SIG-M5 treated with dmso at 0.1 percent for 504 hours (cell line): Measurements from ENCODE around the gene LUM.

Experiments used
- DNase-seq: peaks from one replicate; lab custom pipeline; 2025; ENCODE audit not compliant: unreplicated experiment; lab: John Stamatoyannopoulos, UW

Gene LUM, protein sequence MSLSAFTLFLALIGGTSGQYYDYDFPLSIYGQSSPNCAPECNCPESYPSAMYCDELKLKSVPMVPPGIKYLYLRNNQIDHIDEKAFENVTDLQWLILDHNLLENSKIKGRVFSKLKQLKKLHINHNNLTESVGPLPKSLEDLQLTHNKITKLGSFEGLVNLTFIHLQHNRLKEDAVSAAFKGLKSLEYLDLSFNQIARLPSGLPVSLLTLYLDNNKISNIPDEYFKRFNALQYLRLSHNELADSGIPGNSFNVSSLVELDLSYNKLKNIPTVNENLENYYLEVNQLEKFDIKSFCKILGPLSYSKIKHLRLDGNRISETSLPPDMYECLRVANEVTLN

DNA sequence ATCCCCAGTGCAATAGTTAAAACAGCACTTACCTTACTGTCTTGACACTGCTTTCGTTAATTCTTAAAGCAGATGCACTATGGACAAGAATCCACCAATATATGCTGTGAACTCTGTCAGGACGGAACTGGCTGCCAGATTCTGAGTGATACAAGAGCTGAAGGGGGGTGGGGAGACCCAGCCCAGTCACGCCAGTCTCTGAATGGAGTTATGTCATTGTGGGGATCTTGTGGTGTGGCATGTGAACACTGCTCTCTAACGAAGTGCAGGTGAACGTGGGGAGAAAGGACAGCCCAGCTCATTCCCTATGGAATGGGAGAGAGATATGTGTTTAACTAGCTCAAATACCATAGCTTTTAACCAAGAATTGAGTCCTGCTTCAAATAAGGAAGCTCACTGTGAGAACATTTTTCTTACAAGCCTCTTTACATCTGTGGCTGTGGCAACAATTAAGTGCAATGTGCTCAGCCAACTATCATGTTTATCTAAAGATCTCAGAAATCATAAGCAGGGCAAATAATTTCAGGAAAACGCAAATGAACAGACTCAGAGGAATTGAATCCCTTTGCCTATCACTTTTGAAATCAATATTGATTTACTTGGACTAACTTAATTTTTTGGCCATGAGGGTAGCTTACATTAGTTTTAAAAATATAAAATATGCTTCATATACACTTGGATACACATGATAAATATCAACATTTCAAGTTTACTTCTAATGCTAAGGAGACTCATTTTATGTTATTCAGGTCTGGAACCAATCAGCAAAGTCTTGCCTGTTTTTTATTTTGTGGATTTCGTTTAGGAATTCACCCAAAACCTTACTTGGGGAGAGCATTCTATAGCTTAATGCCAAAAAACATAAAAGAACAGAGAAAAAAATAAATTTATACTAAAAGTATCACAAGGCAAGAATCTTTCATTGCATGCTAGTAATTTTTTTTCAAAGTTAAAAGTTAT, at the start of gene LUM:
Gene LUM, minus strand, starts transcription at position 129 of the 960 bp plus-strand sequence. CDS start 2,515 bp downstream, outside the sequence.
- no peak for DNase-seq

DNA sequence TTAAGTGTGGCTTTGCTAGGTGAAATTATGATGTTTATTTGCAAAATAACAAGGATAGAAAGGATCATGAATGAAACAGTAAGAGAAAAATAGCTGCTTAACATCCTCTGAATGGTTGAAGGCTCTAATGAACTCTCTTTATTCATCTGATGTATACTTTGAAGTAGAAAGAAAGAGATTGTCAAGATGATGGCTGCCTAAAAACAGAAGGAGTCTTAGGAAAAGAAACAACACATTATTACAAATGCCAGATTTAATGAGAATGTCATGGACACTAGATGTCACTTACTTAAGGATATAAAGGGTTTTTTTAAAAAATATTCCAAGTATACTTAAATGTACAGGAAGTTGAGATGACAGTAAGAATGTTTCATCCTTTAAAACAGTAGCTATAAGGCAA, 49.7 kb upstream of the LUM start:
- no peak for DNase-seq

DNA sequence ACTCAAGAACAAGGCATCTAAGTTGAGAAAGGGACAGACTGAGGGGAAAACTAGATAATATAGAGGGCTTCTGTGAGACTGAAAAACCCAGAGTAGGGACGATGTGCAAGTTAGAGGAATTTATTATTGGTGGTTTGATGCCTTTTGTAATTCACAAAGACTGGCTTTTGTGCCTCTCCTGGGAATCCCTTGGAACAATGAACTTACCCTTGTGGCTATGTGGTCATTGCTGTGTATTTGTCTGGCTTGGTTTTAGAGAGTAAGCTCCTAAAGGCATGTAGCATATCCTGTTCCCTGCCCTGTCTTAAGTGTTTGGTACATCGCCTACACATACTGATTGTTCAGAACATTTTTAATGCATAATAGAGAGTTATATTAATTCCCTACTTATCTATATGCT, 44.7 kb upstream of the LUM start:
- no peak for DNase-seq

DNA sequence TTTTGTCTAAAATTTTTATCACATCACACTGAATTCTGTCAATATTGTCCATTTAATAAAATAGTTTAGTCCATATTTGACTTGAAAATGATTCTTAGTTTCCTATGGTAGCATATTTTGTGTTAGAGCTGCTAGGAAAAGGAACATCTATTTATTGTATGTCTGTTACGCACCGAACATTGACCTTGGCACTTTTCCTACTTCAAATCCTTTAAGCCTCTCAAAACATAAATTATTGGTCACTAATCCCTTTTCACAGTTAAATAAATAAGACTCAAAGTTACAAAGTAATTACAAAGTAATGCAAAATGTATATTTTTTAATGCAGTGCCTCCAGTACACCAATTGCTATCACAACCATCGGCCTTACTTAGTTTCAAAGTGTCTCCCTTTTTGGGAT, 42.8 kb upstream of the LUM start:
- DNase-seq, result no peak

DNA sequence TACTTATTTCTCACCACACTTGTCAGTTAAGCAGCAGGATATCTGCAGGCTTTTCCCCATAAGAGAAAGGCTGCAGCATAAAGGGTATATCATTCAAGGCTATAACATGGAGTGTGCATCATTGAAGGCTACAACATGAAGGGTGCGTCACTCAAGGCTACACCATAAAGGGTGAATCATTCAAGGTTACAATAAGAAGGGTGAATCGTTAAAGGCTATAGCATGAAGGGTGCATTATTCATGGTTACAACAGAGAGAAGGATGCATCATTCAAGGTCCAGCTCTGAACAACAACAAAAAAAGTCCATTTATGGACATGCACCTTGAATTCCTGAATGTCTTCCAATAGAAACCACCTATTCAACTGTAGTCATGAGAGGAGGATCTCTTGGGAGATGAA, 32.8 kb upstream of the LUM start:
- DNase-seq, result no peak

DNA sequence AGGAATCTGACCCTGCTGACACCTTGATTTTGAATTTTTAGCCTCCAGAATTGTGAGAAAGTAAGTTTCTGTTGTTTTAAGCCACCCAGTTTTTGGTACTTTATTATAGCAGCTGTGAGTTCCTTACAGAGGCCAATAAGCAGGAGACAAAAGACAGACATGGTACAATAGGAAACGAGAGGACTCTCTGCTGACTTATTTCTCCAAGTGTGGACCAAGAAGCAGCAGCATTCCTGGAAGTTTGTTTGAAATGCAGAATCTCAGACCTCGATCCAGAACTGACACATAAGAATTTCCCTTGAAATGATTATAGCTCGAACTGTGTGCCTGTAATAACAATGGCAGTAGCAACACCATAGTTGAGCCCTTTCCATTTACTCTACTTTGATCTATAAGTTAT, 31.9 kb upstream of the LUM start:
- DNase-seq, result no peak

DNA sequence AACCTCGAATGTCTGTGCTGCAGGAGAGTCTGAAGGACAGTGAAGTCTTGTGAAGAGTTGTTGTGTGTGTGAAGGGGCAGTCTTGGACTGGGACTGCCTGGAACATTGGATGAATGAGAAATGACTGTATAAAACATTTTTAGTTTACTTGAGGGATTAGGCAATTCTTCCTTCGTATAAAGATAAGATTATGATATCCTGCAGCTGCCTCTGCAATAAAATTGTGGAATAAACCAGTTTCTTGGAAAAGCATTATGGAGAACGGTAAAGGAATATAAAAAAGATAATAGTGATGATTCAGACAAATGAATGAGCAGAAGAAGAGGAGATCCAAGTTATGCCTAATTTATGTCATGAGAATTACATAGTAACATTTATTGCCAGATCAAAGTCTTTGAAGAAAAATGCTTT, 30.9 kb upstream of the LUM start:
- DNase-seq, result no peak

DNA sequence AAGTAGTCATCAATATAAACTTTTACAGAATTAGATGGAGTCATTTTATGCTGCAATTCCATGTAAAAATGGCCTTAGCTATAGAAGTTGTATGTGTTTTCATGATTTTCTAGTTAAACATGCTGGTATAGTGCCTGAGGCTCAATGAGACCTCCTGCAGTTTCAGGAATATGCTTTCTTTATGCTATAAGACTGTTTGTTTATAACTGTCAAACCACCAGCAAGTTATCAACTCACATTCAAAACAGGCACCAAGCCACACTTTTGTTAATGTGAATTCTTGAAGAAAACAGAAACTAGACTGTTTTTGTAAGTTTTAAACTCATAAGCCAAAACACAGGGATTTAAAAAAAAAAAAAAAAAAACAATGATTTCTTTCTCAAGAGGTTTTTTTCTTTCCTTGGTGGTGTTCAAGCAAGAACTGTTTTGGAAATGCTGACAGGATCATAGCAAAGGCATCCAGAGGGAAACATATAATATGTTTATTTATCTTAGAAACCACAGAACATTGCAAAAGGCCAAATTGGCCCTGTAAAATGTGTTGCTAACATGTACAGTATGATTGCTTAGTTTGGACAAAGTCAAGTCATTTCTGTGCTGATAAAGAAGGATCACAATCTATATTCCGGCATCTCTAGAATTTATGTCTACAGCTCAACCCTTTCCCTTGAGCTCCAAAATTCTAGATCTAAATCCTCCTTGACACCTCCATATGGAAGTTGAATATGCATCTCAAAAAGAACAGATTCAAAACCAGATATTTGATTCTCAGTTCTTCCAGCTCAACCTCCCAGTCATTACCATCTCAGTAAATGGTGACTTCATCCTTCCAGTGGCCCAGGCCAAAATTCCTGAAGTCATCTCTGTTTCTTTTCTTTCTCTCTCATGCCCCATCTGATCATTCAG, 29.0 kb upstream of the LUM start:
- DNase-seq, result no peak

DNA sequence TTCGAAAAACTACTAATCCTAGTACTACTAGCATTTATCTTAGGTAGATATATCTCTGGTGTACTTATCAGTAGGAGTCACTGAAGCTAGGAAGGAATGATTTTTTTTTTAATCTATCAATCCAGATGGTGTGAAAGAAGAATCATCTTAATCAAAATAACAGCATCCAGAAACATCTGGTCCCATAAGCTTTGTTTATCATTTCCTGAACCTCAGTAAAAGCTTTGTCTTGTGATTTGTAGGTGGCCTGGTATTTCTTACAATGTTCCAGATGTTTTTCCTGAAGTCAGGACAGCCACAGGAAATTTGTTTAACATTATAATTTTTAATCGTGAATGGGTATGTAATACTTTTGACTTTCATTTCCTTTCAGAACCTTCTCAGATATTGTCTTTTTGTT, 28.0 kb upstream of the LUM start:
- no peak for DNase-seq

DNA sequence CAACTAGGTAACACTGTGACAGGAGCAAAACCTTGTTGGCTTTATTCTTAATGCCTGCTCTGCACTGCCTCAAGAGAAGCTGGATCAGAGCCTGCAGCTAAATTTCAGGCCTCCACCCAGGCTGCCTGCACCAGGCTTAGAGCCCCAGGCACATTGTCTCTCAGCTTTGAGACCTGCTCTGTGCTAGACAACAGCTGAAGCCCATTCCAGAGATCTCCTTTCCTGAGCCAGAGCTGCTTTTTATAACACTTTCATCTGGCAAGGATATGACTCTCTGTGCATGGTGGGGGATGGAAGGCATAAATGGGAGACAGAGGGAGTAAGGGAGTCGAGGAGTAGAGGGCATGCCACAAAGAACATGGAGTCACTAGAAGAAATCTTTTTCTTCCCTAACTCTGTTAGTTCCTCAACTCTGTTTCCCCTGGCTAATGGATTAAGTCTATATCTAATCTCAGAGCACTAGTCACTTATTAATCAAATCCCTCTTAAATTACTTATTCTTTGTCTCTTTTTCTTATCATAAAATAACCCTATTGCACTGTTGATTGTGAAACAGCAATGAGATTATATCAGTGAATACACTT, 27.1 kb upstream of the LUM start:
- no peak for DNase-seq

DNA sequence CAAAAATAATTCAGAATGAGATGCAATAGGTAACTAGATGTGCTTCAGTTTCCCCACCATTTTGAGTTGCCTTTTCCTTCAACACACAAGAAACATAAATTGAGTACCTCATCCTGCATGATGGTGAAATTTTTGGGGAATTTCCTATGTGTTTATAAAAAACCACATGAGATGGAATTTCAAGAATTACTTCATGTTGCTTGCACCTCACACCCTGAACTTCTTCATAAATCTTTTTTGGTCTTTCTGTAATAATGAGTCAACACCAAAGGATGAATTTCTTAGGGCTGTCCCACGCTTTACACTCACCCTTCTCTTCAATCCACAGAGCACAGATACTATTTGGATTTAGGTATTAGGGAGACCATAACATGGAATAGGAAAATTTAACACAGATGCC, 22.6 kb upstream of the LUM start:
- no peak for DNase-seq

DNA sequence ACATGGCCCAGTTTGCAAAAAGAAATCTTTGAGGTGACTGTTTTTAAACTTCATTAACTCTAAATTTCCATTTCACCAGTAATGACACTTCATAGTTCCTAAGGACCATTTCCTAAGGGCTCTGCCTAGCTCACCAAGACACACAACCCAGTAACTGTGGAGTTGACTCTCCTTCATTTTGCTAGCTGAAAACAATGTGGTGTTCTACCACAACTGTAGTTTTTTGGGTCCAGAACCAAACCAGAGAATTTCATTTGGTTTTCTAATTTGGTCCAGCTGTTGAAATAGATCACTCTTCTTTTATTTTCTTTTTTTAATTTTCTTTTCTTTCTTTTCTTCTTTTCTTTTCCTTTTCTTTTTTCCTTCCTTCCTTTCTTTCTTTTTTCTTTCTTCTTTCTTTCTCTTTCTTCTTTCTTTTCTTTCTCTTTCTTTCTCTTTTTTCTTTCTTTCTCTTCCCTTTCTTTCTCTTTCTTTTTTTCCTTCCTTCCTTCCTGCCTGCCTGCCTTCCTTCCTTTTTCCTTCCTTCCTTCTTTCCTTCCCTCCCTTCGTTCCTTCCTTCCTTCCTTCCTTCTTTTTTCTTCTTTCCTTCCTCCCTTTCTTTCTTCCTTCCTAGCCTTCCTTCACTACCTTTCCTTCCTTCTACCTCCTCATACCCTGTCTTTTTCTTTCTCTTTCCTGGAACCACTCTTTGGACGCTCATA, 18.5 kb upstream of the LUM start:
- DNase-seq, result no peak

DNA sequence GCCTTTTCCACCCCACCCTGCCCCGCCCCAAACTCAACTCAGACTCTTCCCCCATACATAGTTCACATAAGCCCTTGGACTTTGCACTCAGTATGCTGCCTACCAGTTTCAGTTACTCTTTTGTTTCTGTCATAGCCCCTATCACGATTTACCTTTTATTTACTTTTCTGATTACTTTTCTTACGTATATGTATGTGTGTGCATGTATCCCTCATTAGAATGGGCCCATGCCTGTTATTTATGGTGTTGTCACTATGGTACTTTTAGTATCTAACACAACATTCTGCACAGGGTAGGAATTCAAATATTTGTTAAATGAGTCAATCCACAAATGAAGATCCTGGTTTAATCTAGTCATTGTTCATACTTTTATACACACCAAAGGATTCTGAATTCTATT, 16.5 kb upstream of the LUM start:
- no peak for DNase-seq

DNA sequence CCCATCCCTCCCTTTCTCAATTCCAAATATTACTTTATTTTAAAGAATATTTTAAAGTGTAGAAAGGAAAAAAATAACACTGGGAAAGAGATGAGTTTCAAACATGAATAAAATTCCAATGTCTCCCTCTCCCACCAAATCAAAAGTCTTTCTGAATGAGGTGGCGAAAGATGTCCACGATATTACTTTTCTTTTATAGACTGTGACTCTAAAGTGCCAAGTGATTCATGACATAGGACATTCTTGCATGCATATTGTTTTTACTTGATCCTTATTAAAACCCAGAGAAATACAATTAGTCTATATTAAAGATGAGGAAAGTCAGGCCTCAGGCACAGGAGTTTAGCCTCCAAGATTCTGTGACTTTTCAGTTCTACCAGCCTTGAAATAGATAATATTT, 16.0 kb upstream of the LUM start:
- DNase-seq, result no peak

DNA sequence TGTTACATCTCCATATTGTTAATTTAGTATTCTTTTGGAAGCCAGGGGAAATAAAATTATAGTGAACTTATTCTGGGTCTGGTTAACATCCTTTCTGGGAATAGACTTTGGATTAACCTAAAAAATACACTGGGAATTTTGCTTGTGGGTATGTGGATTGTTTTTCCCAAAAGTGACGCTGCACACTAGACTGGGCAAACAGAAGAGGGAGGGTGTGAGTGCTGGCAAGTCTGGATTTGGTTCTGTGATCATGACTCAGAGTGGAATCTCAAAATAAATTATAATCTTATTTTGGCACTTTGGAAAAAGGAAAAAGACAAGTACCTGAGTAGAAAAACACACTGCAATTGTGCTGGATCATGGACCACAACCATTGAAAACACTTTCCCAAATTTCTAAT, 15.2 kb upstream of the LUM start:
- no peak for DNase-seq

DNA sequence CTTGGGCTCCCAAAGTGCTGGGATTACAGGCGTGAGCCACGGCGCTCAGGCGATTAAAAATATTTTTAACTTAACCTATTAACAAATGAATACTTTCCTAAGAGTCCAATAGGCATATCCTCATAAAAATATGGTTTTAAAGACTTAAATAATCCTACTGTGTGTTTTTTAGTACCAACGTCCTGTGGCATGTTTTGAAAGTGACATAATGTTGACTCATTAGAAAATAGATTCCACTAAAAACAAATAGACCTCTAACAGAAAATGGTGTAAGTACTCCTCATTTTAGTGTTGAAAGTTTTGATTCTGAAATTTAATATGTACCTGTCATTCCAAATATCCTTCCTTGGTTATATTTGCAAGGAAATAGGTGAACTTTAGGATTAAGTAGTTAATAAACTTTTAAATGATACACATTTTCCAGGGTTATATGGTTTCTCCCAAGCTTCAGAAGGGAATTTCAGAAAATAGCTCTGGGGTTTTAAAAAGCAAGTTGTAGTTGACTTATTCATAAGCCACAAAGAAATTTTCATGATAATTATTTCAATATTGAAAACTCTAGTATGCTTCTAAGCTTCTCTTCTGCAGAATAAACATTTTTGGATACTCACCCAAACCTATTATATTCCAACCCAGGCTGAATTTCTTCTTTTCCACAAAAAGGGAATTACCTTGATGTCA, 12.1 kb upstream of the LUM start:
- DNase-seq, result no peak

DNA sequence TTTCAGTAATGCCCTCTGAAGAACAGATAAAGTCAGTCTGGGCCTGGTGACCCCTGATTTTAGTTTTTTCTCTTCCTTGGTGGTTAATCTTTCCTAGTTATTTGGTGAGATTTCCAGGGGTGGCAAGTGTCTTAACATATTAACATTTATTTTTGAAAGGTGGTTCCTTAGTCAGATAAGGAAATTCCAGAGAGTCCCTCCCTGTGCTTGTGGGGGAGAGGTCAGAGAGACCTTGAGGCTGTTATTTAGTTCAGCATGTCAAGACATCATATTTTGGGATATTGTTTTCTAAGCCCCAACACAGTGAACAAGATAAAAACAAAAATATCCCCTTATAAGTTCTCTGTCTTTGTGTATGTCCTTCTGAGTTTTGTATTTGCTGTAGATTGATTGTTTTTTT, 9.5 kb upstream of the LUM start:
- no peak for DNase-seq

DNA sequence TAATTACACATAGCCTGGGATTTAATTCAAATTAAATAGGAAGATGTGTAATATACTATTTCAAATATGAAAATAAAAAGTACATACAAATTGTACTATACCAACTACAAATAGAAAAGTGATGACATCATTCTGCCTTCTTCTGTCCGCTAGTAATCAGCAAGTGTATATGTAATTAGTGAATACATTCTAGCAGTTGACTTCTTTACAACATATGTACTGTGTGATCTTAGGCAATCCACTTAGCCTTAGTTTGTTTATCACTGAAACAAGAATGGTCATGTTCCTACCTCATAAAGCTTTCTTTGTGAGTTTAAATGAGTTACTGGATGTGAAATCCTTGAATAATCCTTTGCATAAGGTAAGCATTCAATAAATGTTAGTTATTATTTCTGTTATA, 7.8 kb upstream of the LUM start:
- DNase-seq, result no peak

DNA sequence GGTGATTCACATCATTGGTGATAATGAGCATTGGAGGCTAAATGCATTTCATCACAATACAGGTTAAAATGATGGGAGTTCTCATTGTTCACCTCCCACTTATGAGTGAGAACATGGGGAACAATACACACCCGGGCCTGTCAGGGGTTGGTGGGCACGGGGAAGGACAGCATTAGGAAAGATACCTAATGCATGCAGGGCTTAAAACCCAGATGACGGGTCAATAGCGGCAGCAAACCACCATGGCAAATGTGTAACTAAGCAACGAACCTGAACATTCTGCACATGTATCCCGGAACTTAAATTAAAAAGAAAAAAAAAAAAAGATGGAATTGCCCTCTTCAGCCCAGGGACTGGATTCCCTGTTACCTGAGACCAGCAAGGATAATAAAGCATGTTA, 2.3 kb upstream of the LUM start:
- DNase-seq, result no peak
